H1 (cell line): ENCODE results near the gene ATP5F1A. TPM values are rescaled to one million over a fixed set of nuclear protein-coding genes. Genes with fewer than 3 reads are reported as not detected.

Experiments
- CTCF ChIA-PET: fragments of 300-600 bp; sonication (Branson Sonifier 250); formaldehyde crosslinking; loops from one replicate; lab custom pipeline; 2021; ENCODE audit not compliant: partially characterized antibody; lab: Charles Lee
- POLR2A ChIA-PET: fragments of 300-600 bp; sonication (Branson Sonifier 250); formaldehyde crosslinking; loops from one replicate; lab custom pipeline; 2021; ENCODE audit warnings: inconsistent platforms; ENCODE audit not compliant: partially characterized antibody; lab: Charles Lee
- DNase-seq, 2 experiments: peaks; one replicate each; pipeline versions ENCODE4 v3.0.0 to v3.0.0-alpha.2; 2010 to 2022; ENCODE audit warnings: low spot score in 2 of 2, low read depth in 1 of 2, mixed read lengths in 1 of 2
- FAIRE-seq: peaks from 2 replicates; lab custom pipeline; 2011; peaks lifted over from hg19 to GRCh38; lab: Jason Lieb, UNC
- H2AFZ ChIP-seq: 2 replicates; pipeline ENCODE4 v1.8.1; 2012; ENCODE audit warnings: low read length, inconsistent platforms
- H2AK5ac ChIP-seq: 2 replicates; pipeline ENCODE4 v1.6.1; 2013; ENCODE audit warnings: low read depth, low read length
- H2BK120ac ChIP-seq: replicated peaks from 2 replicates; pipeline ENCODE3; 2013; ENCODE audit warnings: low read depth, low read length, inconsistent platforms
- H2BK12ac ChIP-seq: 2 replicates; pipeline ENCODE4 v1.6.1; 2013; ENCODE audit warnings: low read depth, low read length
- H2BK15ac ChIP-seq: 2 replicates; pipeline ENCODE4 v1.6.1; 2013; ENCODE audit warnings: low read length
- H2BK20ac ChIP-seq: 2 replicates; pipeline ENCODE4 v1.6.1; 2013; ENCODE audit warnings: low read length
- H2BK5ac ChIP-seq: 2 replicates; pipeline ENCODE4 v1.6.1; 2013; ENCODE audit warnings: low read depth, low read length
- H3K14ac ChIP-seq: 2 replicates; pipeline ENCODE4 v1.6.1; 2013; ENCODE audit warnings: inconsistent platforms; ENCODE audit not compliant: insufficient read length
- H3K18ac ChIP-seq: 2 replicates; pipeline ENCODE4 v1.6.1; 2013; ENCODE audit warnings: low read length; ENCODE audit errors: extremely low read depth
- H3K23ac ChIP-seq: 2 replicates; pipeline ENCODE4 v1.6.1; 2013; ENCODE audit warnings: inconsistent platforms; ENCODE audit not compliant: insufficient read length
- H3K23me2 ChIP-seq: 2 replicates; pipeline ENCODE4 v1.6.1; 2013; ENCODE audit warnings: low read depth, low read length
- H3K27ac ChIP-seq: 2 replicates; pipeline ENCODE4 v1.6.1; 2011; ENCODE audit warnings: low read depth, low read length, inconsistent platforms
- H3K27me3 ChIP-seq, 4 experiments: replicated peaks in 1 of 4; 1 replicate in 1 of 4; 2 replicates in 3 of 4; pipeline versions ENCODE4 v1.6.1 to v1.8.1; 2011 to 2013; ENCODE audit warnings: low read length in 3 of 4, mild to moderate bottlenecking in 3 of 4, inconsistent platforms in 2 of 4, mixed read lengths in 2 of 4, moderate library complexity in 1 of 4; ENCODE audit not compliant: control insufficient read depth in 3 of 4, insufficient read depth in 3 of 4; ENCODE audit errors: extremely low read depth in 1 of 4
- H3K36me3 ChIP-seq, 4 experiments: 2 replicates each; pipeline versions ENCODE4 v1.6.1 to v1.8.1; 2011 to 2013; ENCODE audit warnings: mild to moderate bottlenecking in 4 of 4, low read length in 3 of 4, moderate library complexity in 2 of 4, control low read depth in 1 of 4, inconsistent platforms in 1 of 4; ENCODE audit not compliant: insufficient read depth in 4 of 4, control insufficient read depth in 2 of 4
- H3K4ac ChIP-seq: replicated peaks from 2 replicates; pipeline ENCODE3; 2013; ENCODE audit warnings: low read length, low read depth, mixed read lengths, inconsistent platforms; ENCODE audit not compliant: insufficient read length
- H3K4me1 ChIP-seq, 4 experiments: replicated peaks in 1 of 4; 1 replicate in 1 of 4; 2 replicates in 3 of 4; pipeline versions ENCODE4 v1.6.1 to v1.8.1; 2011 to 2013; ENCODE audit warnings: low read length in 3 of 4, inconsistent platforms in 2 of 4, mixed read lengths in 1 of 4; ENCODE audit not compliant: insufficient read depth in 4 of 4, control insufficient read depth in 3 of 4
- H3K4me2 ChIP-seq, 2 experiments: 2 replicates each; pipeline versions ENCODE4 v1.6.1 to v1.8.1; 2011 to 2013; ENCODE audit warnings: low read depth in 2 of 2, low read length in 2 of 2, control low read depth in 1 of 2, inconsistent platforms in 1 of 2, mild to moderate bottlenecking in 1 of 2; ENCODE audit not compliant: insufficient read depth in 1 of 2
- H3K4me3 ChIP-seq, 4 experiments: fragments of 200-600, 300-600 bp in 1 of 4; sonication (generic), shearing (Covaris generic), sonication (Bioruptor Twin) in 1 of 4; 2 replicates each; pipeline versions ENCODE4 v1.5.1 to v1.8.1; 2011 to 2016; ENCODE audit warnings: low read length in 4 of 4, low read depth in 3 of 4, control low read depth in 2 of 4, inconsistent platforms in 2 of 4, mild to moderate bottlenecking in 2 of 4, mixed read lengths in 1 of 4, moderate library complexity in 1 of 4; ENCODE audit not compliant: insufficient read depth in 2 of 4; ENCODE audit errors: extremely low read depth in 1 of 4
- H3K56ac ChIP-seq: replicated peaks from 2 replicates; pipeline ENCODE3; 2013; ENCODE audit warnings: low read depth, mild to moderate bottlenecking, mixed read lengths, low read length, inconsistent platforms; ENCODE audit not compliant: insufficient read length
- H3K79me1 ChIP-seq: 2 replicates; pipeline ENCODE4 v1.6.1; 2013; ENCODE audit warnings: low read depth, low read length, control low read depth
- H3K79me2 ChIP-seq, 2 experiments: 2 replicates each; pipeline versions ENCODE4 v1.6.1 to v1.8.1; 2012 to 2013; ENCODE audit warnings: low read length in 2 of 2, mild to moderate bottlenecking in 2 of 2, inconsistent platforms in 1 of 2; ENCODE audit not compliant: insufficient read depth in 2 of 2, control insufficient read depth in 1 of 2
- H3K9ac ChIP-seq, 4 experiments: replicated peaks in 1 of 4; 1 replicate in 1 of 4; 2 replicates in 3 of 4; pipeline versions ENCODE4 v1.6.1 to v1.8.1; 2011 to 2013; ENCODE audit warnings: low read depth in 3 of 4, low read length in 3 of 4, control low read depth in 2 of 4, mild to moderate bottlenecking in 2 of 4, moderate library complexity in 2 of 4, inconsistent platforms in 1 of 4; ENCODE audit errors: extremely low read depth in 1 of 4
- H3K9me3 ChIP-seq, 2 experiments: 2 replicates each; pipeline versions ENCODE4 v1.6.1 to v1.8.1; 2012 to 2013; ENCODE audit warnings: mild to moderate bottlenecking in 2 of 2, moderate library complexity in 2 of 2, control low read depth in 1 of 2, inconsistent platforms in 1 of 2, low read depth in 1 of 2, low read length in 1 of 2, mixed read lengths in 1 of 2; ENCODE audit not compliant: insufficient read depth in 2 of 2
- H4K20me1 ChIP-seq, 2 experiments: replicated peaks in 1 of 2; 2 replicates each; pipeline versions ENCODE3 to v1.8.1; 2011 to 2013; ENCODE audit warnings: inconsistent platforms in 2 of 2, low read length in 2 of 2, mild to moderate bottlenecking in 1 of 2; ENCODE audit not compliant: insufficient read depth in 2 of 2, control insufficient read depth in 1 of 2
- H4K5ac ChIP-seq: 2 replicates; pipeline ENCODE4 v1.6.1; 2013; ENCODE audit warnings: low read length, low read depth, mixed read lengths, inconsistent platforms; ENCODE audit not compliant: insufficient read length
- H4K8ac ChIP-seq: 2 replicates; pipeline ENCODE4 v1.8.0; 2013; ENCODE audit warnings: mild to moderate bottlenecking, moderate library complexity, low read length, inconsistent platforms; ENCODE audit not compliant: insufficient read depth; ENCODE audit errors: extremely low read depth
- H4K91ac ChIP-seq: replicated peaks from 2 replicates; pipeline ENCODE3; 2013; ENCODE audit warnings: low read length, mixed read lengths, inconsistent platforms; ENCODE audit not compliant: insufficient read length
- ASH2L ChIP-seq: fragments of 200-600, 300-600 bp; sonication (generic); IDR thresholded peaks from one replicate; pipeline ENCODE4 v1.7.1; 2017; ENCODE audit warnings: low read length
- ATF3 ChIP-seq: IDR thresholded peaks from 2 replicates; pipeline ENCODE4 v1.6.1; 2011; ENCODE audit warnings: low read depth, mild to moderate bottlenecking, low read length; ENCODE audit not compliant: insufficient read depth
- BACH1 ChIP-seq: IDR thresholded peaks from 2 replicates; pipeline ENCODE4 v1.6.1; 2012; ENCODE audit warnings: low read length, improper control_type of control experiment
- BCL11A ChIP-seq, 2 experiments: IDR thresholded peaks; one replicate each; pipeline ENCODE4 v1.6.1; 2011; ENCODE audit warnings: low read depth in 2 of 2, low read length in 2 of 2, mild to moderate bottlenecking in 2 of 2
- CBX5 ChIP-seq: fragments of 300-800, 300-1000 bp; sonication (generic); IDR thresholded peaks from 2 replicates; pipeline ENCODE4 v1.7.1; 2016; ENCODE audit warnings: antibody characterized with exemption, low read length, low read depth
- HDAC6 ChIP-seq: IDR thresholded peaks from one replicate; pipeline ENCODE4 v1.7.1; 2012; ENCODE audit warnings: low read depth, mild to moderate bottlenecking, inconsistent platforms, low read length, moderate library complexity
- POLR2A ChIP-seq, 2 experiments: IDR thresholded peaks; 1 replicate in 1 of 2; 2 replicates in 1 of 2; pipeline ENCODE4 v1.6.1; 2011; ENCODE audit warnings: low read depth in 2 of 2, low read length in 2 of 2, mild to moderate bottlenecking in 2 of 2; ENCODE audit errors: control extremely low read depth in 1 of 2
- RNF2 ChIP-seq: fragments of 200-900, 300-1000 bp; sonication (generic); IDR thresholded peaks from 2 replicates; pipeline ENCODE4 v1.7.1; 2016; ENCODE audit warnings: borderline replicate concordance, low read depth, mild to moderate bottlenecking, antibody characterized with exemption, low read length; ENCODE audit not compliant: poor library complexity, severe bottlenecking; ENCODE audit errors: missing control alignments
- SAP30 ChIP-seq: fragments of 300-600 bp; sonication (generic); IDR thresholded peaks from 2 replicates; pipeline ENCODE4 v1.7.1; 2012; ENCODE audit warnings: low read length, moderate library complexity, mild to moderate bottlenecking, inconsistent platforms; ENCODE audit not compliant: insufficient read depth, insufficient replicate concordance
- SP2 ChIP-seq: IDR thresholded peaks from 2 replicates; pipeline ENCODE4 v1.6.1; 2012; ENCODE audit warnings: mild to moderate bottlenecking, low read length, inconsistent platforms
- SP4 ChIP-seq: IDR thresholded peaks from 2 replicates; pipeline ENCODE4 v1.6.1; 2012; ENCODE audit warnings: low read length, inconsistent platforms
- WGBS, 2 experiments: shearing (Covaris generic) in 1 of 2; methylation state at CpG; one replicate each; pipeline versions ENCODE4 v1.1.6 to v1.1.7; 2013 to 2015; ENCODE audit warnings: low lambda C conversion rate in 2 of 2, mixed read lengths in 2 of 2, inconsistent platforms in 1 of 2, low coverage in 1 of 2, missing lambda C conversion rate in 1 of 2; ENCODE audit not compliant: insufficient replicate concordance in 2 of 2, insufficient coverage in 1 of 2, insufficient read length in 1 of 2; ENCODE audit errors: extremely low coverage in 1 of 2, missing lambda C conversion rate in 1 of 2; 5-methylcytosine and 5-hydroxymethylcytosine counted together
- polyA plus RNA-seq, 7 experiments: library from polyadenylated mRNA; depleted of rRNA in 3 of 7; stranded (reverse) in 5 of 7; unstranded in 2 of 7; fragments of >200 nt in 5 of 7; fragments of 200-250 nt in 2 of 7; gene quantifications; 1 replicate in 5 of 7; 2 replicates in 1 of 7; 4 replicates in 1 of 7; pipeline versions ENCODE4 v1.2.1 to v1.2.3, GENCODE V29; 2011 to 2013; ENCODE audit warnings: missing spikeins in 2 of 7, mixed read lengths in 2 of 7
- total RNA-seq: library from RNA; stranded (reverse); fragmentation: NEBNext Ultra II Directional; extraction: Animal tissue kit (Norgen Biotek cat#: 25700); gene quantifications from 2 replicates; pipeline ENCODE4 v1.2.1, GENCODE V29; 2021
- TF ChIP-seq, protein P1 (sequence below): IDR thresholded peaks from 2 replicates; pipeline ENCODE4 v1.6.1; 2012; ENCODE audit warnings: low read length, inconsistent platforms

ATP5F1A gene
- total and polyA plus RNA-seq, 2 of the 8 experiments (the other 6 are each of a cell fraction or from before 2014, with no cell fraction given): 685 to 970 TPM

- H3K23me2 ChIP-seq: peaks cover 11% of the 10 kb centered on the region; the same call in 1 of the 2 replicates
- H3K36me3 ChIP-seq: no peaks in the 10 kb centered on the region
- H4K91ac ChIP-seq: no peak overlapping the region
- WGBS, 2 experiments: 85% methylated on average over 4 of the region's 4 CpGs; no CpG with 5 or more reads in 1 of the 2 experiments
- H3K18ac ChIP-seq: no peak overlapping the region
- H3K79me1 ChIP-seq: no peaks in the 10 kb centered on the region
- H4K8ac ChIP-seq: no peak overlapping the region
- no peak overlapping the region for H3K4me3 ChIP-seq
- no peak overlapping the region for H3K14ac ChIP-seq
- no peak overlapping the region for H3K9ac ChIP-seq
- H4K5ac ChIP-seq: no peak overlapping the region
- H2BK120ac ChIP-seq: no peak overlapping the region
- no peak overlapping the region for H2BK5ac ChIP-seq
- H3K23ac ChIP-seq: no peak overlapping the region
- H2BK20ac ChIP-seq: no peak overlapping the region
- H3K56ac ChIP-seq: no peak overlapping the region
- no peaks in the 10 kb centered on the region for H3K9me3 ChIP-seq
- FAIRE-seq (no peak), DNase-seq (no peak)
- no peak overlapping the region for H3K4ac ChIP-seq
- H3K27ac ChIP-seq: no peak overlapping the region
- H2AFZ ChIP-seq: no peak overlapping the region
- H2AK5ac ChIP-seq: no peak overlapping the region
- ChIA-PET CTCF (interaction anchor here (0.6 to 0.9 kb wide), 2 partner anchors 163 to 405 kb away, joined by 3 to 4 read pairs; no protein-coding TSS in a partner anchor), POLR2A (interaction anchor here (0.8 to 1.3 kb wide), 2 partner anchors 8 to 9 kb away, joined by 3 read pairs; no protein-coding TSS in a partner anchor)
- no peak overlapping the region for H3K4me2 ChIP-seq
- H3K27me3 ChIP-seq: peaks cover 4 to 31% (median 28%) of the 10 kb centered on the region in 4 experiments
- H3K4me1 ChIP-seq: peaks cover 0 to 6% (median 0%) of the 10 kb centered on the region in 4 experiments; a peak in 2 of 7 replicates
- no peak overlapping the region for H2BK12ac ChIP-seq
- H4K20me1 ChIP-seq: peaks cover 0 to 3% of the 10 kb centered on the region in 2 experiments
- H3K79me2 ChIP-seq: no peaks in the 10 kb centered on the region
- H2BK15ac ChIP-seq: no peak overlapping the region
- TF ChIP-seq BACH1: no peak
- TF ChIP-seq ASH2L: no peak
- no peak for TF ChIP-seq HDAC6
- no peak for TF ChIP-seq SP4
- no peak for TF ChIP-seq ATF3
- TF ChIP-seq SP2: no peak
- TF ChIP-seq RNF2: no peak
- TF ChIP-seq CBX5: no peak
- TF ChIP-seq POLR2A (IDR thresholded peaks at IDR 0.05; ENCODE audit: control extremely low read depth in 1 of 2, low read depth in 2 of 2, low read length in 2 of 2): no peak
- TF ChIP-seq SAP30: no peak
- TF ChIP-seq BCL11A (IDR thresholded peaks at IDR 0.05; ENCODE audit: low read depth in 2 of 2, low read length in 2 of 2): no peak
- TF ChIP-seq, protein P1, sequence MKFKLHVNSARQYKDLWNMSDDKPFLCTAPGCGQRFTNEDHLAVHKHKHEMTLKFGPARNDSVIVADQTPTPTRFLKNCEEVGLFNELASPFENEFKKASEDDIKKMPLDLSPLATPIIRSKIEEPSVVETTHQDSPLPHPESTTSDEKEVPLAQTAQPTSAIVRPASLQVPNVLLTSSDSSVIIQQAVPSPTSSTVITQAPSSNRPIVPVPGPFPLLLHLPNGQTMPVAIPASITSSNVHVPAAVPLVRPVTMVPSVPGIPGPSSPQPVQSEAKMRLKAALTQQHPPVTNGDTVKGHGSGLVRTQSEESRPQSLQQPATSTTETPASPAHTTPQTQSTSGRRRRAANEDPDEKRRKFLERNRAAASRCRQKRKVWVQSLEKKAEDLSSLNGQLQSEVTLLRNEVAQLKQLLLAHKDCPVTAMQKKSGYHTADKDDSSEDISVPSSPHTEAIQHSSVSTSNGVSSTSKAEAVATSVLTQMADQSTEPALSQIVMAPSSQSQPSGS: no peak
Observed at GRCh38 chr18:46069524-46069923, 28.6 kb downstream of the ATP5F1A start.
